GM12878 (cell line): ENCODE data around the gene TRIM46. TPM values are rescaled to one million over a fixed set of nuclear protein-coding genes. Genes with fewer than 3 reads are reported as not detected.

Experiments used
- ATAC-seq: fragments of 200-7000 bp; cut with Tn5 transposase; 3 replicates; pipeline ENCODE4 v1.9.1; 2020; ENCODE audit warnings: mild to moderate bottlenecking, moderate library complexity
- BruUV-seq: library from RNA; stranded (reverse); fragments of 400-500 nt; replicated peaks from 2 replicates; lab custom pipeline; 2021; lab: Mats Ljungman, UMichigan
- CTCF ChIA-PET: fragments of 300-600 bp; sonication (Branson Sonifier 250); formaldehyde crosslinking; extraction: SDS; loops from one replicate; lab custom pipeline; 2021; ENCODE audit warnings: inconsistent platforms; lab: Yijun Ruan, JAX
- POLR2A ChIA-PET: fragments of 350-600 bp; formaldehyde crosslinking; extraction: SDS; loops from one replicate; lab custom pipeline; 2021; ENCODE audit warnings: inconsistent platforms; lab: Charles Lee
- RAD21 ChIA-PET: fragments of 300-600 bp; sonication (Branson Sonifier 250); formaldehyde crosslinking; loops from one replicate; lab custom pipeline; 2023; ENCODE audit warnings: antibody characterized with exemption; ENCODE audit not compliant: unreplicated experiment; lab: Charles Lee
- SMC1A ChIA-PET: fragments of 300-600 bp; sonication (Branson Sonifier 250); formaldehyde crosslinking; loops from one replicate; lab custom pipeline; 2023; ENCODE audit not compliant: unreplicated experiment, uncharacterized antibody; lab: Charles Lee
- DNase-seq: peaks from one replicate; pipeline ENCODE4 v3.0.0-alpha.2; 2011; ENCODE audit warnings: low read depth, low spot score
- FAIRE-seq: peaks from 3 replicates; lab custom pipeline; 2011; peaks lifted over from hg19 to GRCh38; lab: Jason Lieb, UNC
- H2AFZ ChIP-seq: 2 replicates; pipeline ENCODE4 v1.6.0; 2011; ENCODE audit warnings: low read depth, low read length, control low read depth; ENCODE audit not compliant: control insufficient read depth
- H3K27ac ChIP-seq: 2 replicates; pipeline ENCODE4 v1.5.1; 2011; ENCODE audit warnings: control low read depth; ENCODE audit not compliant: control insufficient read depth, insufficient read depth
- H3K27me3 ChIP-seq, 2 experiments: replicated peaks in 1 of 2; 2 replicates each; pipeline versions ENCODE4 v1.6.0 to v1.6.1; 2011; ENCODE audit warnings: low read length in 1 of 2; ENCODE audit not compliant: control insufficient read depth in 2 of 2, insufficient read depth in 2 of 2
- H3K36me3 ChIP-seq, 2 experiments: 2 replicates each; pipeline ENCODE4 v1.5.1; 2011; ENCODE audit warnings: low read length in 1 of 2; ENCODE audit not compliant: control insufficient read depth in 2 of 2, insufficient read depth in 2 of 2
- H3K4me1 ChIP-seq: 2 replicates; pipeline ENCODE4 v1.6.1; 2011; ENCODE audit warnings: mild to moderate bottlenecking, low read length, moderate library complexity, mixed read lengths; ENCODE audit not compliant: control insufficient read depth, insufficient read depth
- H3K4me2 ChIP-seq: 2 replicates; pipeline ENCODE4 v1.6.0; 2011; ENCODE audit warnings: control low read depth; ENCODE audit not compliant: control insufficient read depth, insufficient read depth
- H3K4me3 ChIP-seq: fragments of 200-600 bp; sonication (generic); 2 replicates; pipeline ENCODE4 v1.5.1; 2016
- H3K79me2 ChIP-seq: 2 replicates; pipeline ENCODE4 v1.6.0; 2011; ENCODE audit warnings: low read length; ENCODE audit not compliant: control insufficient read depth, insufficient read depth
- H3K9ac ChIP-seq: 2 replicates; pipeline ENCODE4 v1.8.0; 2011; ENCODE audit warnings: low read length, control low read depth, mixed read lengths; ENCODE audit not compliant: control insufficient read depth, insufficient read depth
- H3K9me3 ChIP-seq: replicated peaks from 3 replicates; pipeline ENCODE4 v1.5.1; 2011; ENCODE audit warnings: mild to moderate bottlenecking, low read length; ENCODE audit not compliant: control insufficient read depth, insufficient read depth
- H4K20me1 ChIP-seq: 2 replicates; pipeline ENCODE4 v1.6.0; 2011; ENCODE audit not compliant: control insufficient read depth, insufficient read depth
- E4F1 ChIP-seq: fragments of 450-650 bp; IDR thresholded peaks from 2 replicates; pipeline ENCODE4 v1.6.1; 2018; ENCODE audit warnings: borderline replicate concordance, mild to moderate bottlenecking; ENCODE audit not compliant: partially characterized antibody
- EGR1 ChIP-seq, 2 experiments: IDR thresholded peaks; 1 replicate in 1 of 2; 2 replicates in 1 of 2; pipeline ENCODE4 v1.6.1; 2011 to 2012; ENCODE audit warnings: low read depth in 2 of 2, low read length in 2 of 2, borderline replicate concordance in 1 of 2, mild to moderate bottlenecking in 1 of 2, moderate library complexity in 1 of 2
- FOXK2 ChIP-seq: fragments of 450-650 bp; IDR thresholded peaks from 2 replicates; pipeline ENCODE4 v1.6.1; 2017; ENCODE audit warnings: mild to moderate bottlenecking, moderate library complexity
- FOXM1 ChIP-seq: IDR thresholded peaks from 2 replicates; pipeline ENCODE4 v1.6.1; 2012; ENCODE audit warnings: low read depth, mild to moderate bottlenecking, inconsistent platforms, low read length, moderate library complexity
- GATAD2B ChIP-seq: fragments of 450-650 bp; conservative IDR thresholded peaks from 2 replicates; pipeline ENCODE4 v1.6.1; 2017; ENCODE audit warnings: low read depth, mild to moderate bottlenecking, moderate library complexity
- IKZF1 ChIP-seq: fragments of 450-650 bp; conservative IDR thresholded peaks from 2 replicates; pipeline ENCODE4 v1.6.1; 2017; ENCODE audit warnings: antibody characterized with exemption, mild to moderate bottlenecking
- MAX ChIP-seq: IDR thresholded peaks from 2 replicates; pipeline ENCODE4 v1.6.1; 2012; ENCODE audit warnings: low read depth, low read length, improper control_type of control experiment
- RBBP5 ChIP-seq: fragments of 200-600 bp; sonication (generic); conservative IDR thresholded peaks from 2 replicates; pipeline ENCODE4 v1.6.1; 2016
- SMARCA5 ChIP-seq: fragments of 450-650 bp; IDR thresholded peaks from 2 replicates; pipeline ENCODE4 v1.6.1; 2017; ENCODE audit warnings: mild to moderate bottlenecking
- SP1 ChIP-seq: IDR thresholded peaks from one replicate; pipeline ENCODE4 v1.6.1; 2011; ENCODE audit warnings: low read depth, low read length
- SREBF1 ChIP-seq: IDR thresholded peaks from 2 replicates; pipeline ENCODE4 v1.6.1; 2012; ENCODE audit warnings: mild to moderate bottlenecking, low read length
- ZNF24 ChIP-seq: fragments of 450-650 bp; IDR thresholded peaks from 2 replicates; pipeline ENCODE4 v1.6.1; 2017; ENCODE audit warnings: antibody characterized with exemption, mild to moderate bottlenecking
- WGBS: methylation state at CpG from one replicate; pipeline ENCODE4 v1.1.6; 2016; ENCODE audit warnings: low lambda C conversion rate; ENCODE audit not compliant: insufficient replicate concordance, insufficient coverage; ENCODE audit errors: missing lambda C conversion rate; 5-methylcytosine and 5-hydroxymethylcytosine counted together
- in situ Hi-C: fragments of 300-500 bp; cut with MboI; formaldehyde crosslinking; loops from 9 replicates; pipeline ENCODE4 v1.14.3; 2018; ENCODE audit warnings: mixed read lengths
- intact Hi-C: fragments of 100-400 bp; cut with micrococcal nuclease; formaldehyde crosslinking; loops from one replicate; pipeline ENCODE4 v1.14.2; 2022; ENCODE audit not compliant: unreplicated experiment
- polyA plus RNA-seq, 11 experiments: library from polyadenylated mRNA; depleted of rRNA in 4 of 11; unstranded in 6 of 11; stranded (reverse) in 5 of 11; fragments of >200 nt; fragmentation: Nextera tagmentation in 4 of 11; fragmentation: Illumina TruSeq in 1 of 11; extraction: Ambion mirVana in 4 of 11; extraction: Trizol in 1 of 11; gene quantifications; 1 replicate in 1 of 11; 2 replicates in 10 of 11; pipeline versions ENCODE4 v1.2.1 to v1.2.3, GENCODE V29; 2011 to 2016; ENCODE audit warnings: inconsistent platforms in 2 of 11, missing spikeins in 2 of 11, low read depth in 1 of 11
- total RNA-seq, 4 experiments: library from RNA; depleted of rRNA in 3 of 4; stranded (reverse); fragments of >200 nt in 3 of 4; fragmentation: Illumina TruSeq in 1 of 4; extraction: Trizol in 1 of 4; gene quantifications; 2 replicates each; pipeline versions ENCODE4 v1.2.1 to v1.2.3, GENCODE V29; 2013 to 2021

TRIM46 gene
- total and polyA plus RNA-seq, 10 of the 15 experiments (the other 5 are each of a cell fraction or from before 2014, with no cell fraction given) = 0.08 to 3.1 (median 0.97) TPM

GRCh38 chr1:155184351-155184811, 10.7 kb downstream of the TRIM46 start:
- no peak for TF ChIP-seq FOXM1
- TF ChIP-seq, all 136 proteins: peak for 0
- BruUV-seq = no TSS peak
- H3K4me3 ChIP-seq = no peak overlapping the region
- WGBS = 90% methylated on average over 4 of the region's 4 CpGs
- ATAC-seq (no peak), FAIRE-seq (no peak), DNase-seq (no peak)
- SMC1A ChIA-PET = interaction anchor here (1.7 to 2.6 kb wide), 3 partner anchors 7 to 12 kb away, joined by 12 to 17 read pairs (median 14); partner anchors contain the start of gene KRTCAP2
- RAD21 ChIA-PET = interaction anchor here (1.4 to 1.9 kb wide), 4 partner anchors 10 to 40 kb away, joined by 6 to 13 read pairs (median 7); partner anchors contain the start of gene KRTCAP2
- H4K20me1 ChIP-seq = no peaks in the 10 kb centered on the region
- no peak overlapping the region for H3K9ac ChIP-seq
- H3K27me3 ChIP-seq = no peaks in the 10 kb centered on the region
- no peaks in the 10 kb centered on the region for H3K9me3 ChIP-seq
- intact Hi-C loops (no loop called here), in situ Hi-C loops (no loop called here)
- H3K36me3 ChIP-seq = no peaks in the 10 kb centered on the region
- POLR2A ChIA-PET = interaction anchor here (1.4 to 2.8 kb wide), 5 partner anchors 10 to 44 kb away, joined by 4 to 23 read pairs (median 9); partner anchors contain the start of gene KRTCAP2
- CTCF ChIA-PET = interaction anchor here (2.0 to 2.9 kb wide), 4 partner anchors 7 to 43 kb away, joined by 4 to 63 read pairs (median 29); partner anchors contain the start of genes KRTCAP2 and TRIM46
- H3K27ac ChIP-seq = peak overlapping the region; percentile 72; the same call in 1 of the 2 replicates
- H3K4me2 ChIP-seq = no peak overlapping the region; the same call in 1 of the 2 replicates
- no peak overlapping the region for H2AFZ ChIP-seq
- peaks cover 21% of the 10 kb centered on the region for H3K4me1 ChIP-seq
- H3K79me2 ChIP-seq = no peaks in the 10 kb centered on the region

GRCh38 chr1:155184835-155185782, 11.5 kb downstream of the TRIM46 start:
- Histone ChIP-seq H3K4me3 (no peak overlapping the region), H2AFZ (peak overlapping the region; percentile 90), H3K79me2 (no peaks in the 10 kb centered on the region), H3K36me3 (no peaks in the 10 kb centered on the region), H3K9ac (peak overlapping the region; percentile 72), H3K27me3 (no peaks in the 10 kb centered on the region), H3K4me1 (peaks cover 21% of the 10 kb centered on the region), H3K9me3 (no peaks in the 10 kb centered on the region), H3K4me2 (peak overlapping the region; percentile 86), H4K20me1 (no peaks in the 10 kb centered on the region), H3K27ac (peak overlapping the region; percentile 72)
- POLR2A ChIA-PET = interaction anchor here (1.4 to 2.8 kb wide), 6 partner anchors 8 to 43 kb away, joined by 4 to 23 read pairs (median 8); partner anchors contain the start of gene KRTCAP2
- SMC1A ChIA-PET = interaction anchor here (1.0 to 2.6 kb wide), 5 partner anchors 8 to 39 kb away, joined by 3 to 17 read pairs (median 12); partner anchors contain the start of gene KRTCAP2
- 23% methylated on average over 21 of the region's 21 CpGs for WGBS
- intact Hi-C loops = no loop called here
- no TSS peak for BruUV-seq
- ATAC-seq (peak; percentile 99), DNase-seq (peak; percentile 72), FAIRE-seq (peak; percentile 91)
- CTCF ChIA-PET = interaction anchor here (1.0 to 2.9 kb wide), 8 partner anchors 8 to 101 kb away, joined by 4 to 63 read pairs (median 8); partner anchors contain the start of genes KRTCAP2 and TRIM46
- RAD21 ChIA-PET = interaction anchor here (1.0 to 1.9 kb wide), 8 partner anchors 9 to 42 kb away, joined by 3 to 13 read pairs (median 6); partner anchors contain the start of gene KRTCAP2
- in situ Hi-C loops = no loop called here
- TF ChIP-seq GATAD2B (peak; percentile 97), ZNF24 (no peak), MAX (no peak), IKZF1 (peak; percentile 86), SMARCA5 (peak; percentile 55; the same call in 1 of the 2 replicates), SP1 (peak; percentile 45), FOXK2 (no peak), SREBF1 (no peak), EGR1 (IDR thresholded peaks at IDR 0.05; ENCODE audit: borderline replicate concordance in 1 of 2, low read depth in 2 of 2, low read length in 2 of 2) (0 out of 3 replicates have a peak, but pooled peaks of 1 of the 2 experiments have one; percentile 16), E4F1 (no peak), RBBP5 (no peak)
